Measurements from ENCODE around the gene ARG1.

DNA sequence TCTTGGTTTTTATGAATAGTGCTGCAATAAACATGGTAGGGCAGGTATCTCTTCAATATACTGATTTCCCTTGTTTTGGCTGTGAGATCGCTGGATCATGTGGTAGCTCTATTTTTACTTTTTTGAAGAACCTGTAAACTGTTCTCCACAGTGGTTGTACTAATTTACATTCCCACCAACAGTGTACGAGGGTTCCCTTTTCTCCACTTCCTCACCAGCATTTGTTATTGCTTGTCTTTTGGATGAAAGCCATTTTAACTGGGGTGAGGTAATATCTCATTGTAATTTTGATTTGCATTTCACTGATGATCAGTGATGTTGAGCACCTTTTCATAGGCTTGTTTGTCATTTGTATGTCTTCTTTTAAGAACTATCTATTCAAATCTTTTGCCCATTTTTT, 8.0 kb upstream of the ARG1 start:
- no peak for TF ChIP-seq JUND (IDR thresholded peaks at IDR 0.05)
- TF ChIP-seq, protein P1, sequence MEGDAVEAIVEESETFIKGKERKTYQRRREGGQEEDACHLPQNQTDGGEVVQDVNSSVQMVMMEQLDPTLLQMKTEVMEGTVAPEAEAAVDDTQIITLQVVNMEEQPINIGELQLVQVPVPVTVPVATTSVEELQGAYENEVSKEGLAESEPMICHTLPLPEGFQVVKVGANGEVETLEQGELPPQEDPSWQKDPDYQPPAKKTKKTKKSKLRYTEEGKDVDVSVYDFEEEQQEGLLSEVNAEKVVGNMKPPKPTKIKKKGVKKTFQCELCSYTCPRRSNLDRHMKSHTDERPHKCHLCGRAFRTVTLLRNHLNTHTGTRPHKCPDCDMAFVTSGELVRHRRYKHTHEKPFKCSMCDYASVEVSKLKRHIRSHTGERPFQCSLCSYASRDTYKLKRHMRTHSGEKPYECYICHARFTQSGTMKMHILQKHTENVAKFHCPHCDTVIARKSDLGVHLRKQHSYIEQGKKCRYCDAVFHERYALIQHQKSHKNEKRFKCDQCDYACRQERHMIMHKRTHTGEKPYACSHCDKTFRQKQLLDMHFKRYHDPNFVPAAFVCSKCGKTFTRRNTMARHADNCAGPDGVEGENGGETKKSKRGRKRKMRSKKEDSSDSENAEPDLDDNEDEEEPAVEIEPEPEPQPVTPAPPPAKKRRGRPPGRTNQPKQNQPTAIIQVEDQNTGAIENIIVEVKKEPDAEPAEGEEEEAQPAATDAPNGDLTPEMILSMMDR (IDR thresholded peaks at IDR 0.05; ENCODE audit: low read depth, low read length, missing input control), result no peak
- TF ChIP-seq, protein P2, sequence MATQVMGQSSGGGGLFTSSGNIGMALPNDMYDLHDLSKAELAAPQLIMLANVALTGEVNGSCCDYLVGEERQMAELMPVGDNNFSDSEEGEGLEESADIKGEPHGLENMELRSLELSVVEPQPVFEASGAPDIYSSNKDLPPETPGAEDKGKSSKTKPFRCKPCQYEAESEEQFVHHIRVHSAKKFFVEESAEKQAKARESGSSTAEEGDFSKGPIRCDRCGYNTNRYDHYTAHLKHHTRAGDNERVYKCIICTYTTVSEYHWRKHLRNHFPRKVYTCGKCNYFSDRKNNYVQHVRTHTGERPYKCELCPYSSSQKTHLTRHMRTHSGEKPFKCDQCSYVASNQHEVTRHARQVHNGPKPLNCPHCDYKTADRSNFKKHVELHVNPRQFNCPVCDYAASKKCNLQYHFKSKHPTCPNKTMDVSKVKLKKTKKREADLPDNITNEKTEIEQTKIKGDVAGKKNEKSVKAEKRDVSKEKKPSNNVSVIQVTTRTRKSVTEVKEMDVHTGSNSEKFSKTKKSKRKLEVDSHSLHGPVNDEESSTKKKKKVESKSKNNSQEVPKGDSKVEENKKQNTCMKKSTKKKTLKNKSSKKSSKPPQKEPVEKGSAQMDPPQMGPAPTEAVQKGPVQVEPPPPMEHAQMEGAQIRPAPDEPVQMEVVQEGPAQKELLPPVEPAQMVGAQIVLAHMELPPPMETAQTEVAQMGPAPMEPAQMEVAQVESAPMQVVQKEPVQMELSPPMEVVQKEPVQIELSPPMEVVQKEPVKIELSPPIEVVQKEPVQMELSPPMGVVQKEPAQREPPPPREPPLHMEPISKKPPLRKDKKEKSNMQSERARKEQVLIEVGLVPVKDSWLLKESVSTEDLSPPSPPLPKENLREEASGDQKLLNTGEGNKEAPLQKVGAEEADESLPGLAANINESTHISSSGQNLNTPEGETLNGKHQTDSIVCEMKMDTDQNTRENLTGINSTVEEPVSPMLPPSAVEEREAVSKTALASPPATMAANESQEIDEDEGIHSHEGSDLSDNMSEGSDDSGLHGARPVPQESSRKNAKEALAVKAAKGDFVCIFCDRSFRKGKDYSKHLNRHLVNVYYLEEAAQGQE (IDR thresholded peaks at IDR 0.05), result no peak
- TF ChIP-seq YY1 (IDR thresholded peaks at IDR 0.05), result no peak
- TF ChIP-seq, protein P3, sequence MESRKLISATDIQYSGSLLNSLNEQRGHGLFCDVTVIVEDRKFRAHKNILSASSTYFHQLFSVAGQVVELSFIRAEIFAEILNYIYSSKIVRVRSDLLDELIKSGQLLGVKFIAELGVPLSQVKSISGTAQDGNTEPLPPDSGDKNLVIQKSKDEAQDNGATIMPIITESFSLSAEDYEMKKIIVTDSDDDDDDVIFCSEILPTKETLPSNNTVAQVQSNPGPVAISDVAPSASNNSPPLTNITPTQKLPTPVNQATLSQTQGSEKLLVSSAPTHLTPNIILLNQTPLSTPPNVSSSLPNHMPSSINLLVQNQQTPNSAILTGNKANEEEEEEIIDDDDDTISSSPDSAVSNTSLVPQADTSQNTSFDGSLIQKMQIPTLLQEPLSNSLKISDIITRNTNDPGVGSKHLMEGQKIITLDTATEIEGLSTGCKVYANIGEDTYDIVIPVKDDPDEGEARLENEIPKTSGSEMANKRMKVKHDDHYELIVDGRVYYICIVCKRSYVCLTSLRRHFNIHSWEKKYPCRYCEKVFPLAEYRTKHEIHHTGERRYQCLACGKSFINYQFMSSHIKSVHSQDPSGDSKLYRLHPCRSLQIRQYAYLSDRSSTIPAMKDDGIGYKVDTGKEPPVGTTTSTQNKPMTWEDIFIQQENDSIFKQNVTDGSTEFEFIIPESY (IDR thresholded peaks at IDR 0.05), result no peak
- TF ChIP-seq, protein P4, sequence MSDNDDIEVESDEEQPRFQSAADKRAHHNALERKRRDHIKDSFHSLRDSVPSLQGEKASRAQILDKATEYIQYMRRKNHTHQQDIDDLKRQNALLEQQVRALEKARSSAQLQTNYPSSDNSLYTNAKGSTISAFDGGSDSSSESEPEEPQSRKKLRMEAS (IDR thresholded peaks at IDR 0.05), result no peak
- TF ChIP-seq RXRA (IDR thresholded peaks at IDR 0.05), result no peak

Measured in liver (tissue), 3 donors.